A549 (cell line): Measurements from ENCODE around the gene KSR1.

Experiments
- CEBPB ChIP-seq, 2 experiments: fragments of >200 bp in 1 of 2; sonication (Bioruptor Twin) in 1 of 2; formaldehyde crosslinking in 1 of 2; IDR thresholded peaks; 2 replicates each; pipeline ENCODE4 v1.6.1; 2012 to 2016
- CTCF ChIP-seq: fragments of >200 bp; sonication (Bioruptor Twin); formaldehyde crosslinking; IDR thresholded peaks from 3 replicates; pipeline ENCODE4 v1.5.1; 2016
- NR3C1 ChIP-seq: fragments of >200 bp; sonication (Bioruptor Twin); formaldehyde crosslinking; IDR thresholded peaks from 3 replicates; pipeline ENCODE4 v1.6.1; 2017
- POLR2A ChIP-seq: IDR thresholded peaks from 2 replicates; pipeline ENCODE4 v1.6.1; 2012; ENCODE audit warnings: mild to moderate bottlenecking, low read length
- POLR2AphosphoS2 ChIP-seq: conservative IDR thresholded peaks from 2 replicates; pipeline ENCODE4 v1.6.1; 2012; ENCODE audit warnings: low read length, improper control_type of control experiment, inconsistent platforms
- RARB ChIP-seq: fragments of 250-450 bp; sonication (Bioruptor Pico); IDR thresholded peaks from 2 replicates; pipeline ENCODE4 v1.8.0; 2021; ENCODE audit warnings: mild to moderate bottlenecking, moderate library complexity
- REST ChIP-seq: fragments of 200-600 bp; sonication (generic); IDR thresholded peaks from 2 replicates; pipeline ENCODE4 v1.6.1; 2016; ENCODE audit warnings: antibody characterized with exemption, mild to moderate bottlenecking, moderate library complexity
- RNF2 ChIP-seq: fragments of 200-600 bp; sonication (generic); IDR thresholded peaks from 2 replicates; pipeline ENCODE4 v1.6.1; 2016; ENCODE audit warnings: low read depth, mild to moderate bottlenecking, antibody characterized with exemption, moderate library complexity, borderline replicate concordance

GRCh38 chr17:27654136-27654535, 197.9 kb downstream of the KSR1 start:
- no peak for TF ChIP-seq CTCF
- TF ChIP-seq RNF2: no peak
- TF ChIP-seq POLR2A: no peak
- no peak for TF ChIP-seq REST
- no peak for TF ChIP-seq NR3C1
- TF ChIP-seq RARB (CRISPR knock-in tag): no peak
- TF ChIP-seq POLR2AphosphoS2: no peak
- no peak for TF ChIP-seq CEBPB (IDR thresholded peaks at IDR 0.05)
